ENCODE results near the gene MAPRE2.

MAPRE2 gene

GRCh38 chr18:35045121-35045520, 3.9 kb downstream of the MAPRE2 start:
- Histone ChIP-seq H3K9ac (ENCODE audit: insufficient read length, low read depth) (no peak overlapping the region), H3K4me1 (ENCODE audit: insufficient read depth, insufficient read length) (no peaks in the 10 kb centered on the region), H3K4me3 (ENCODE audit: insufficient read length, low read depth) (no peak overlapping the region), H3K27me3 (ENCODE audit: insufficient read depth, insufficient read length) (no peaks in the 10 kb centered on the region), H3K36me3 (ENCODE audit: insufficient read depth, insufficient read length, low read length) (no peaks in the 10 kb centered on the region), H3K9me3 (ENCODE audit: insufficient read depth, low read length) (no peaks in the 10 kb centered on the region)
- TF ChIP-seq SUZ12 (IDR thresholded peaks at IDR 0.05; ENCODE audit: extremely low read depth, insufficient read depth, insufficient read length) (no peak), ZNF274 (IDR thresholded peaks at IDR 0.05; ENCODE audit: low read depth, low read length) (no peak), YY1 (IDR thresholded peaks at IDR 0.05; ENCODE audit: insufficient read depth, insufficient read length) (no peak)
- DNase-seq (ENCODE audit: low read depth, low spot score) = no peak

- Histone ChIP-seq H3K9me3 (ENCODE audit: insufficient read depth, low read length) (no peaks in the 10 kb centered on the region), H3K27me3 (ENCODE audit: insufficient read depth, insufficient read length) (no peaks in the 10 kb centered on the region), H3K9ac (ENCODE audit: insufficient read length, low read depth) (no peak overlapping the region), H3K4me3 (ENCODE audit: insufficient read length, low read depth) (no peak overlapping the region), H3K36me3 (ENCODE audit: insufficient read depth, insufficient read length, low read length) (no peaks in the 10 kb centered on the region), H3K4me1 (ENCODE audit: insufficient read depth, insufficient read length) (no peaks in the 10 kb centered on the region)
- no peak for DNase-seq (ENCODE audit: low read depth, low spot score)
- TF ChIP-seq SUZ12 (IDR thresholded peaks at IDR 0.05; ENCODE audit: extremely low read depth, insufficient read depth, insufficient read length) (no peak), YY1 (IDR thresholded peaks at IDR 0.05; ENCODE audit: insufficient read depth, insufficient read length) (no peak), ZNF274 (IDR thresholded peaks at IDR 0.05; ENCODE audit: low read depth, low read length) (no peak)
Measured at GRCh38 chr18:35045806-35046205, 4.6 kb downstream of the MAPRE2 start.

- Histone ChIP-seq H3K9me3 (ENCODE audit: insufficient read depth, low read length) (no peaks in the 10 kb centered on the region), H3K4me1 (ENCODE audit: insufficient read depth, insufficient read length) (no peaks in the 10 kb centered on the region), H3K9ac (ENCODE audit: insufficient read length, low read depth) (no peak overlapping the region), H3K27me3 (ENCODE audit: insufficient read depth, insufficient read length) (no peaks in the 10 kb centered on the region), H3K4me3 (ENCODE audit: insufficient read length, low read depth) (no peak overlapping the region), H3K36me3 (ENCODE audit: insufficient read depth, insufficient read length, low read length) (no peaks in the 10 kb centered on the region)
- TF ChIP-seq ZNF274 (IDR thresholded peaks at IDR 0.05; ENCODE audit: low read depth, low read length) (no peak), SUZ12 (IDR thresholded peaks at IDR 0.05; ENCODE audit: extremely low read depth, insufficient read depth, insufficient read length) (no peak), YY1 (IDR thresholded peaks at IDR 0.05; ENCODE audit: insufficient read depth, insufficient read length) (no peak)
- DNase-seq (ENCODE audit: low read depth, low spot score) = no peak
Measured at GRCh38 chr18:35047697-35048292, 6.6 kb downstream of the MAPRE2 start.

- H3K4me3 ChIP-seq (ENCODE audit: insufficient read length, low read depth) = no peak overlapping the region
- no peaks in the 10 kb centered on the region for H3K4me1 ChIP-seq (ENCODE audit: insufficient read depth, insufficient read length)
- no peaks in the 10 kb centered on the region for H3K36me3 ChIP-seq (ENCODE audit: insufficient read depth, insufficient read length, low read length)
- no peak for TF ChIP-seq ZNF274 (IDR thresholded peaks at IDR 0.05; ENCODE audit: low read depth, low read length)
- TF ChIP-seq YY1 (IDR thresholded peaks at IDR 0.05; ENCODE audit: insufficient read depth, insufficient read length) = no peak
- no peak for TF ChIP-seq SUZ12 (IDR thresholded peaks at IDR 0.05; ENCODE audit: extremely low read depth, insufficient read depth, insufficient read length)
- no peaks in the 10 kb centered on the region for H3K9me3 ChIP-seq (ENCODE audit: insufficient read depth, low read length)
- DNase-seq (ENCODE audit: low read depth, low spot score) = no peak
- H3K27me3 ChIP-seq (ENCODE audit: insufficient read depth, insufficient read length) = no peaks in the 10 kb centered on the region
- no peak overlapping the region for H3K9ac ChIP-seq (ENCODE audit: insufficient read length, low read depth)
Measured at GRCh38 chr18:35049111-35050027, 8.2 kb downstream of the MAPRE2 start.

GRCh38 chr18:35050028-35050546, 8.9 kb downstream of the MAPRE2 start:
- no peaks in the 10 kb centered on the region for H3K27me3 ChIP-seq (ENCODE audit: insufficient read depth, insufficient read length)
- H3K36me3 ChIP-seq (ENCODE audit: insufficient read depth, insufficient read length, low read length) = no peaks in the 10 kb centered on the region
- TF ChIP-seq SUZ12 (IDR thresholded peaks at IDR 0.05; ENCODE audit: extremely low read depth, insufficient read depth, insufficient read length) (no peak), YY1 (IDR thresholded peaks at IDR 0.05; ENCODE audit: insufficient read depth, insufficient read length) (no peak), ZNF274 (IDR thresholded peaks at IDR 0.05; ENCODE audit: low read depth, low read length) (no peak)
- no peak overlapping the region for H3K4me3 ChIP-seq (ENCODE audit: insufficient read length, low read depth)
- H3K4me1 ChIP-seq (ENCODE audit: insufficient read depth, insufficient read length) = no peaks in the 10 kb centered on the region
- H3K9me3 ChIP-seq (ENCODE audit: insufficient read depth, low read length) = no peaks in the 10 kb centered on the region
- DNase-seq (ENCODE audit: low read depth, low spot score) = no peak
- no peak overlapping the region for H3K9ac ChIP-seq (ENCODE audit: insufficient read length, low read depth)

GRCh38 chr18:35050705-35051195, 9.5 kb downstream of the MAPRE2 start:
- no peaks in the 10 kb centered on the region for H3K36me3 ChIP-seq (ENCODE audit: insufficient read depth, insufficient read length, low read length)
- no peaks in the 10 kb centered on the region for H3K4me1 ChIP-seq (ENCODE audit: insufficient read depth, insufficient read length)
- H3K27me3 ChIP-seq (ENCODE audit: insufficient read depth, insufficient read length) = no peaks in the 10 kb centered on the region
- TF ChIP-seq ZNF274 (IDR thresholded peaks at IDR 0.05; ENCODE audit: low read depth, low read length) (no peak), YY1 (IDR thresholded peaks at IDR 0.05; ENCODE audit: insufficient read depth, insufficient read length) (no peak), SUZ12 (IDR thresholded peaks at IDR 0.05; ENCODE audit: extremely low read depth, insufficient read depth, insufficient read length) (no peak)
- H3K9ac ChIP-seq (ENCODE audit: insufficient read length, low read depth) = no peak overlapping the region
- H3K9me3 ChIP-seq (ENCODE audit: insufficient read depth, low read length) = no peaks in the 10 kb centered on the region
- no peak overlapping the region for H3K4me3 ChIP-seq (ENCODE audit: insufficient read length, low read depth)
- DNase-seq (ENCODE audit: low read depth, low spot score) = no peak

All from NT2/D1 (cell line).